Naive thymus-derived CD4-positive, alpha-beta T cell (primary cell): ENCODE results near the gene GBGT1. TPM values are rescaled to one million over a fixed set of nuclear protein-coding genes. Genes with fewer than 3 reads are reported as not detected.

ENCODE experiments used
- ATAC-seq: fragments of 150-1000 bp; cut with Tn5 transposase; 2 replicates; pipeline ENCODE4 v1.10.0; 2021; ENCODE audit warnings: mild to moderate bottlenecking, moderate library complexity
- CTCF ChIA-PET: fragments of 350-600 bp; sonication (Branson Sonifier 250); formaldehyde crosslinking; loops from one replicate; lab custom pipeline; 2021; ENCODE audit warnings: antibody characterized with exemption; lab: Charles Lee
- POLR2A ChIA-PET: fragments of 350-600 bp; sonication (Branson Sonifier 250); formaldehyde crosslinking; loops from one replicate; lab custom pipeline; 2021; ENCODE audit warnings: antibody characterized with exemption, inconsistent platforms; lab: Charles Lee
- DNase-seq, 9 donors: peaks; one replicate each; pipeline versions ENCODE4 v3.0.0 to v3.0.0-alpha.2; 2020 to 2022; ENCODE audit warnings: mixed read lengths in 1 of 9
- H3K27ac ChIP-seq: one replicate; pipeline ENCODE4 v1.7.0; 2013; ENCODE audit warnings: mild to moderate bottlenecking, low read depth, low read length, moderate library complexity
- H3K27me3 ChIP-seq, 2 donors: one replicate each; pipeline ENCODE4 v1.7.0; 2013; ENCODE audit warnings: low read length in 2 of 2, mild to moderate bottlenecking in 2 of 2, moderate library complexity in 2 of 2; ENCODE audit not compliant: control insufficient read depth in 2 of 2, insufficient read depth in 2 of 2
- H3K36me3 ChIP-seq, 3 experiments: 1 replicate in 2 of 3; 2 replicates in 1 of 3; pipeline ENCODE4 v1.7.0; 2013; ENCODE audit warnings: low read length in 3 of 3, mild to moderate bottlenecking in 3 of 3, moderate library complexity in 1 of 3; ENCODE audit not compliant: insufficient read depth in 3 of 3, control insufficient read depth in 2 of 3
- H3K4me1 ChIP-seq, 2 donors: one replicate each; pipeline ENCODE4 v1.7.0; 2013; ENCODE audit warnings: low read length in 2 of 2, mild to moderate bottlenecking in 2 of 2, moderate library complexity in 1 of 2; ENCODE audit not compliant: control insufficient read depth in 2 of 2, insufficient read depth in 2 of 2
- H3K4me3 ChIP-seq: 2 replicates; pipeline ENCODE4 v1.7.0; 2013; ENCODE audit warnings: mild to moderate bottlenecking, low read length
- H3K9me3 ChIP-seq, 3 experiments: 1 replicate in 2 of 3; 2 replicates in 1 of 3; pipeline ENCODE4 v1.7.0; 2013; ENCODE audit warnings: low read length in 3 of 3; ENCODE audit not compliant: control insufficient read depth in 2 of 3
- H3K27ac Mint-ChIP-seq, 9 donors: one replicate each; pipeline ENCODE4 v1.8.0; 2020 to 2022; ENCODE audit warnings: mixed read lengths in 9 of 9, mild to moderate bottlenecking in 8 of 9, moderate library complexity in 5 of 9, inconsistent platforms in 2 of 9
- H3K27me3 Mint-ChIP-seq, 5 donors: one replicate each; pipeline ENCODE4 v1.8.0; 2021 to 2022; ENCODE audit warnings: mixed read lengths in 5 of 5, mild to moderate bottlenecking in 1 of 5
- H3K36me3 Mint-ChIP-seq, 5 donors: one replicate each; pipeline ENCODE4 v1.8.0; 2020 to 2022; ENCODE audit warnings: mixed read lengths in 5 of 5, mild to moderate bottlenecking in 3 of 5, inconsistent platforms in 1 of 5
- H3K4me1 Mint-ChIP-seq, 7 donors: one replicate each; pipeline ENCODE4 v1.8.0; 2020 to 2022; ENCODE audit warnings: mixed read lengths in 7 of 7, mild to moderate bottlenecking in 3 of 7, inconsistent platforms in 1 of 7
- H3K4me3 Mint-ChIP-seq, 10 donors: one replicate each; pipeline ENCODE4 v1.8.0; 2020 to 2022; ENCODE audit warnings: mild to moderate bottlenecking in 10 of 10, mixed read lengths in 10 of 10, moderate library complexity in 6 of 10, inconsistent platforms in 2 of 10
- H3K9me3 Mint-ChIP-seq, 11 donors: one replicate each; pipeline ENCODE4 v1.8.0; 2020 to 2022; ENCODE audit warnings: mixed read lengths in 11 of 11, mild to moderate bottlenecking in 4 of 11, inconsistent platforms in 1 of 11, moderate library complexity in 1 of 11
- intact Hi-C, 2 donors: fragments of 100-400 bp; cut with micrococcal nuclease; formaldehyde crosslinking; loops; one replicate each; pipeline ENCODE4 v1.15.1; 2023
- polyA plus RNA-seq, 2 donors: library from polyadenylated mRNA; unstranded; fragments of 300-500 nt; fragmentation: Illumina TruSeq; gene quantifications; one replicate each; pipeline ENCODE4 v1.2.3, GENCODE V29; 2021
- total RNA-seq, 6 experiments: library from RNA in 5 of 6; stranded (reverse) in 5 of 6; gene quantifications; 1 replicate in 5 of 6; 2 replicates in 1 of 6; pipeline ENCODE4 v1.2.3 and lab custom pipeline; 2021 to 2026

Gene GBGT1
- total and polyA plus RNA-seq, 7 experiments from 2014 or later: 0.14 to 14.8 (median 4.8) TPM; not detected in 1

DNA sequence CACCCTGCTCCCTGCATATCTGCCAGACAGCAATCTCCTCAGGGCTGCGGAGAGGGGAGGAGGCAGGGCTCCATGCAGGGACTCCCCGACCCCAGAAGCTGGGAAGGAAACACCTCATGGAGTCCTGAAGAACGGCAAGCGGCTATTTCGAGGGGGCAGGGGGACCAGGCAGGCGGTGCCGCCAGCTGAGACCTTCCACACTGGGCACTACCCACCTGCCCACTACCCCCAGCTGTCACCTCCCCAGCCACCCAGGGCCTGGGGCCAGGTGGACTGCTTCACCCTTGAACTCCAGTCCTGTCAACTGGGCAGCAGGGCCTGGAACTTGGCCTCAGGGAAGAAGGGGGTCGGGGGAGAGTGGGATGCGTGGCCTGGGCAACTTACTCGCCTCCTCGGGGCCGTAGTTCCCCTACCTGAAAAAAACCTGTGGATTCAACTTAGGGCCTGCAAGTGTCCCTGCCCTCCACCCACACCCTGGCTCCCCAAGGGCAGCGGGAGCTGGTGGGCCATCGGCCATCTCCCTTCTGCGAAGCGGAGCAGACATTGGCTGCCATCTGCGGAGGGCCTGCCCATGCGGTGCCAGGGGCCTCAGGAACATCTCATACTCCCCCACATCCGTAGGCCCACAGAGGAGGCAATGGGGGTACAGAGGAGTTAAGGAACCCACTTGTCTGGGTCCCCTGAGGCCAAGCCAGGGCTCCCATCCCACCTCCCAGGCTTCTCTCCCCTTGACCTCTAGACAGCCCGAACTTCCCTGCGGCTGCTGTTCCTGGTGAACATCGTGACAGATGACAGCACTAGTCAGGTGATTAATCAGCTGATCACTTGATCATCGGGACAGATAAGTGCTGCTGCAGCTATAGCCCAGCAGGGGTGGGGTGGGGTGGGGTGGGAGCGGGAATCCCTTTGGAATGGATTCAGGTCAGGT is 24.2 kb downstream of the GBGT1 start:
- Histone ChIP-seq H3K27me3 (no peaks in the 10 kb centered on the region), H3K4me1 (peaks cover 44 to 59% of the 10 kb centered on the region in 2 donors), H3K36me3 (no peaks in the 10 kb centered on the region), H3K27ac (no peak overlapping the region), H3K4me3 (no peak overlapping the region), H3K9me3 (no peaks in the 10 kb centered on the region)
- ATAC-seq (no peak), DNase-seq (no peak)
- ChIA-PET CTCF (no interaction called here), POLR2A (interaction anchor here (0.9 kb wide), 1 partner anchor 15 kb away, joined by 5 read pairs; no protein-coding TSS in a partner anchor)
- Mint-ChIP-seq H3K27ac (peak overlapping the region in 8 of 9 donors; percentile 17 to 100 (median 92)), H3K36me3 (peaks cover 0 to 8% (median 0%) of the 10 kb centered on the region in 5 donors), H3K4me1 (peaks cover 34 to 75% (median 55%) of the 10 kb centered on the region in 7 donors), H3K4me3 (peak overlapping the region in 1 of 10 donors; percentile 42), H3K9me3 (peaks cover 0 to 4% (median 0%) of the 10 kb centered on the region in 11 donors), H3K27me3 (no peaks in the 10 kb centered on the region)
- intact Hi-C loops: loop anchor here (10.0 kb wide), 4 partner anchors 195 to 1025 kb away; partner anchors contain the start of genes SETX (in 2 of the 2), RNU6ATAC (in 1 of the 2) and TSC1 (in 1 of the 2)

DNA sequence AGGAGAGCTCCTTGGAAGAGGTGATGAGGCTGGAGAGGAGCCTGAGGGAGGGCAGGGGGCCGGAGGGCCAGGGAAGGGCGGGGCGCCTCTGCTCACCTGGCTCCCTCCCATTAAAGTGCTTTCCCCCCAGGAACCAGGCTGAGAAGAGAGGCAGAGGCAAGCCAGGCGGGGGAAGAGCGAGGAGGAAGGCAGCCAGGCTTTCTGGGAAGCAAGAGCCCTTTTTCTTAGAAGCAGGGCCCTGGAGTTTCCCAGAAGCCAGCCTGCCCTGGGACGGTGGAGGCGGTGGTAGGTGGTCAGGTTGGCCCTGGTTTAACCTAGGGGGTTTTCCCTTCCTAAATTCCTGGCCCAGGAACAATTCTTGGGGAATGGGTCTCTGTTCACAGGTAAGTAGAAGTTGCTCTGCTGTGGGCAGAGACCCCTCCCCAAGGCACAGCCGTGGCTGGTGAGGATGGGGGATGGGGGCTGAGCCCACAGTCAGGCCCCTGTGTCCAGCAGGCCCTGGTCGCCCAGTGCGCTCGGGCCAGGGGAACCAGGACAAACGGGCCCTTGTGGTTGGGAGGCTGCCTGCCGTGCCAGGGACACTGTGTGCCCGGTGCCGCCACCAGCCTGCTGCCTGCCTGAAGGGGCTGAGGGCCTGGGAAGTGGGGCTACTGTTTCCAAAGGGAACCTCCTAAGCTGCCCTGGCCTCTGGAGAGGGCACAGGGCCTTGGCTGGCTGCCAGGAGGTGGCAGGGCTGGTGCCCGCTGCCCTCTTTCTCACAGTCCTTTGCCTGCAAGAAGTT is 26.1 kb downstream of the GBGT1 start:
- Histone ChIP-seq H3K4me3 (no peak overlapping the region), H3K27me3 (no peaks in the 10 kb centered on the region), H3K4me1 (peaks cover 49 to 61% of the 10 kb centered on the region in 2 donors), H3K36me3 (no peaks in the 10 kb centered on the region), H3K27ac (peak overlapping the region; percentile 46), H3K9me3 (no peaks in the 10 kb centered on the region)
- ChIA-PET POLR2A (interaction anchor here (0.7 to 1.6 kb wide), 2 partner anchors 12 to 15 kb away, joined by 3 to 7 read pairs; no protein-coding TSS in a partner anchor), CTCF (interaction anchor here (1.4 kb wide), 1 partner anchor 10 kb away, joined by 4 read pairs; no protein-coding TSS in a partner anchor)
- Mint-ChIP-seq H3K27me3 (no peaks in the 10 kb centered on the region), H3K36me3 (peaks cover 0 to 9% (median 0%) of the 10 kb centered on the region in 5 donors), H3K9me3 (peaks cover 0 to 4% (median 0%) of the 10 kb centered on the region in 11 donors), H3K4me3 (peak overlapping the region in 1 of 10 donors; percentile 79), H3K27ac (peak overlapping the region; percentile 64 to 100 (median 100)), H3K4me1 (peaks cover 40 to 73% (median 56%) of the 10 kb centered on the region in 7 donors)
- ATAC-seq (no peak), DNase-seq (no peak)
- intact Hi-C loops: loop anchor here in 1 of 2 donors (10.0 kb wide), 1 partner anchor 783 kb away; the partner anchor contains the start of gene SETX

DNA sequence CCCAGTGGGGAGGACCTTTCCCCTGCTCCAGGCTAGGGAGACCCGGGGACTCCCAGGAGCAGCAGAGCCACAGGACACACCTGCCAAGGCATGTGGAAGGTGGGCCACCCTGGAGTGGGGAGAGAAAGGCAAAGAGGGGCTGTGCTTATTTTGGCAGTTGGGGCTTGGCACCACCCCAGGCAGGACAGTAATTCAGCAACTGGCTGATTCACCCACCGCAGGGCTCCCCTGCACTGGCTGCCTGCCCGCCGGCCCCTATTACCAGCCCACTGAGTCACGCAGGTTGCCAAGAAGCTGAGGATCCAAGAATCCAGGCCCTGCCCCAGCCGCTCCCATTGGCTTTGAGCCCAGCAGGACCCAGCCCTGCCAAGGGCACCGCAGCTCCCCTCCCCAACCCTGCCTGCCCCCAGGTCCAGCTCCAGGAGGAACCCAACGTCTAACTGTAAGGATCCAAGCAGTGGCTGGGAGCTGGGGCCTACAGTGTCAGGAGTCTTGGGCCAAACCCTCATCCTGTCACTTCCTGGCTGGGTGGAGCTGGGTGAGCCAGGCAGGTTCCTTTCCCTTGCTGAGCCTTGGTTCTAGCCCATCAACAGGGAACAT is 28.5 kb downstream of the GBGT1 start:
- CTCF ChIA-PET: interaction anchor here (0.8 to 5.0 kb wide), 3 partner anchors 9 to 33 kb away, joined by 3 to 48 read pairs (median 26); no protein-coding TSS in a partner anchor
- Histone ChIP-seq H3K4me3 (peak overlapping the region; percentile 12), H3K4me1 (peaks cover 55 to 58% of the 10 kb centered on the region in 2 donors), H3K27ac (peak overlapping the region; percentile 92), H3K9me3 (no peaks in the 10 kb centered on the region), H3K36me3 (no peaks in the 10 kb centered on the region), H3K27me3 (no peaks in the 10 kb centered on the region)
- DNase-seq: peak in 1 of 9 donors; percentile 56
- H3K27ac Mint-ChIP-seq: peak overlapping the region; percentile 99 to 100 (median 100)
- ATAC-seq: no peak
- peaks cover 0 to 14% (median 0%) of the 10 kb centered on the region in 5 donors for H3K36me3 Mint-ChIP-seq
- intact Hi-C loops: loop anchor here in 1 of 2 donors (10.0 kb wide), 1 partner anchor 780 kb away; the partner anchor contains the start of gene SETX
- peaks cover 0 to 4% (median 0%) of the 10 kb centered on the region in 11 donors for H3K9me3 Mint-ChIP-seq
- H3K4me3 Mint-ChIP-seq: peak overlapping the region in 6 of 10 donors; percentile 19 to 79 (median 40)
- peaks cover 31 to 75% (median 63%) of the 10 kb centered on the region in 7 donors for H3K4me1 Mint-ChIP-seq
- POLR2A ChIA-PET: interaction anchor here (0.8 to 6.1 kb wide), 6 partner anchors 8 to 109 kb away, joined by 3 to 65 read pairs (median 3); partner anchors contain the start of gene GTF3C5
- no peaks in the 10 kb centered on the region for H3K27me3 Mint-ChIP-seq

DNA sequence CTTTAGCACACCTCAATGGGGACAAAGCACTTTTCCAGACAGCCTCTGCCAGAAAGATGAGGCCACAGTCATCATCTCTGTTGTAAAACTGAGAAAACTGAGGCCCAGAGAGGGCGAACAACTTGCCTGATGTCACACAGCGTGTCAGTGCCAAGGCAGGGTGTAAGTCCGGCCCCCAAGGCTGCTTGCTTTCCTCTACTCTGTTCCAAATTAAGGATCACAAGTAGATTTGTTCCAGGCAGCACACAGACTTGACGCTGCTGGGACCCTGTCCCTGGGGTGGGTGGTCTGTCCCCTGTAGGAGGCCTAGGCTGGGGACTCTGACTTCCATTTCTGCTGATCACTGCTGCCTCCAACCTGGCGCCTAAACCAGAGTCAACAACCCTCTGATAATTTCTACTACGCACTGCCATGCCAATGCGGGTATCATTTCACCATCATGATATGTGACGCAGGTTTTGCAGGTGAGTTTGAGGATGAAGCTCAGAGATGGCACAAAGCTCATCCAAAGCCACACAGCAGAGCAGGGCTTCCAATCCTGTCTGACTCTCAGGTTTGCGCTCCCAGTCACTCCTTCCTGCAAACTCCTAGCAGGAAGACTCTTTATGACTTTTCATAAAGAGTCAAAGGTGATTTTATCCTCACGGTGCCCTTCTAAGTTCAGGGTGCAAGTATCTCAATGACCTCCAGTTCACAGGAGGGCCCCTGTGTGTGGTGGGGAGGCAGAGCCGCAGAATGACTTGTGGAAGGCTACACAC is 29.1 kb downstream of the GBGT1 start:
- H3K4me1 Mint-ChIP-seq: peaks cover 31 to 74% (median 63%) of the 10 kb centered on the region in 7 donors
- peak overlapping the region; percentile 99 to 100 (median 100) for H3K27ac Mint-ChIP-seq
- intact Hi-C loops: loop anchor here in 1 of 2 donors (10.0 kb wide), 1 partner anchor 780 kb away; the partner anchor contains the start of gene SETX
- Histone ChIP-seq H3K4me1 (peaks cover 55 to 61% of the 10 kb centered on the region in 2 donors), H3K9me3 (no peaks in the 10 kb centered on the region), H3K27ac (peak overlapping the region; percentile 92), H3K4me3 (peak overlapping the region; percentile 12), H3K27me3 (no peaks in the 10 kb centered on the region), H3K36me3 (no peaks in the 10 kb centered on the region)
- ATAC-seq: no peak
- H3K4me3 Mint-ChIP-seq: peak overlapping the region; percentile 41 to 85 (median 79)
- peaks cover 0 to 4% (median 0%) of the 10 kb centered on the region in 11 donors for H3K9me3 Mint-ChIP-seq
- peaks cover 0 to 14% (median 0%) of the 10 kb centered on the region in 5 donors for H3K36me3 Mint-ChIP-seq
- POLR2A ChIA-PET: interaction anchor here (0.7 to 6.5 kb wide), 8 partner anchors 8 to 1391 kb away, joined by 3 to 65 read pairs (median 8); partner anchors contain the start of gene RALGDS
- no peaks in the 10 kb centered on the region for H3K27me3 Mint-ChIP-seq
- no peak for DNase-seq
- CTCF ChIA-PET: interaction anchor here (0.8 to 5.0 kb wide), 4 partner anchors 9 to 112 kb away, joined by 3 to 48 read pairs (median 16); no protein-coding TSS in a partner anchor
